ENCODE results near the gene TIMM17B. TPM values are rescaled to one million over a fixed set of nuclear protein-coding genes. Genes with fewer than 3 reads are reported as not detected.

The TIMM17B gene
- total RNA-seq, 1 donor from 2014 or later, result 72.0 TPM

DNA sequence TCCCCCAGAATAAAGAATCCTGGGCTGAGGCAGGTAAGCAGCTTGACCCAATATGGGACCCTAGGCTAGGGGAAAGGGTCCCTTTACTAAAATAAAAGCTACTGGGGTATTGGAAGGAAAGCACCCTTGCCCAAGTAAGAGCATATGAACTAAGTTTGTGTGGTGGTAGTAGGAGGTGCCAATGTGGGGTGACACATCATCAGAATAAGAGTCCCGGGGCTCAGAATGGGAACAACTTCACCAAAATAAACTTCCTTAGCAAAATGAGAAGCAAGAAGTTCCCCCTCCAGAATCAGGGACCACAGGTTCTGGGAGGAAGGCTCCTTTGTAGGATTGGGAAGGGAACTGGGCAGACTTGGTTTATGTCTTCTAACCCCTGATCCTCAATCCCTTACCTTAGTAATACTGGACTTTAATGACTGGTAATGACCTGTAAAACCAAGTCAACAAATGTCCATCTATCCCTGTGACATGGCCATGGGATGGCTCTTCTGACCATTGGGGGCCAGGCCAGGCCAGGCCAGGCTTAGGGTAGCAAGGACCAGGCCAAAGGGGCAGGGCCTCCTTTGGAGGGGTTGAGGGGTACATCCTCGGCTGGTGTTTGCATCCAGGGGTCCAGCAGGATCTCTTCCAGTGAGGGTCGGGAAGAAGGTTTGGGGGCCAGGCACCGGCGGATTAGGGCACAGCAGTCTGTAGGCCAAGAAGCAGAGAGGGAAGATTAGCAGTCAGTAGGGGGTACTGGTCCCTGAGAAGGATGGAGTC is 16.2 kb upstream of the TIMM17B start:
- DNase-seq, result no peak
- Mint-ChIP-seq H3K27me3 (no peaks in the 10 kb centered on the region), H3K9me3 (no peaks in the 10 kb centered on the region), H3K4me1 (peaks cover 31% of the 10 kb centered on the region), H3K27ac (peak overlapping the region; percentile 78), H3K4me3 (peak overlapping the region; percentile 96), H3K36me3 (ENCODE audit: low read depth) (peaks cover 65% of the 10 kb centered on the region)
- intact Hi-C loops (cut with micrococcal nuclease), result no loop called here

DNA sequence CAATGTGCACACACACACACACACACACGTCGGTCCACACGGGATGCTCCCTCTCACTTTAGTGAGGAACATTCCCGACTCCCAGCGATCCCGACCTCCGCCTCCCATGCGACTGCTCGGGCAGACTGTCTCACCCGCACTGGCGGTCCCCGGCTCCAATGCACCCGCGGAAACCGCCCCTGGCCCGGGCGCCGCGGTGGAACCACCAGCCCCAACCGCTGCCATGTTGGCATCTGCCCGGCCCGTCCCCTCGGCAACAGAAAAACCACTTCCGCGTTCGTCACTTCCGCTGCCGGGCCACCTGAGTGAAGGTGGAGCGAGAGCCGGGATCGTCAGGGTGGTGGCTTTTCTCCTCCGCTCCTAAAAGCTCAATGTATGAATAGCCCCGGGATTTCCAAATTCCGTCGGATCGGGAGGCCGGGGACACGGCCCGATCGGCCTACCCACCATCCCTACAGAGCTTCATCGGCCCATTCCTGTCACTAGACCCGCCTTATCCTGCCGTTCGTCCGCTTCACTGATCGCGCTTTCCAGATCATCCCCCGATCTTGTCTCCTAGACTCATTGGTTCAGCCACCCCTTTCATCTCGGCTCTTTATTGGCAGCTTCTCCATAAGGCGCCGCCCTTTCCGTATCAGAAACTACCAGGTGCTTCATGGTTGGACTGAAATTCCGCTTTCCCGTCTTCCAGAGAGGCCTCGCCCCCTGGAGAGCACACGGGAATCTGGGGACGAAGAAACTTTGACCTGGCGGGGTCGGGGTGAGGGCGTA is 14.0 kb upstream of the TIMM17B start, which contains the start of gene SLC35A2:
Gene SLC35A2, minus strand, starts transcription at position 235 of the 771 bp plus-strand sequence. Its CDS starts 10 bp downstream, at position 225.
- peaks cover 48% of the 10 kb centered on the region for H3K36me3 Mint-ChIP-seq (ENCODE audit: low read depth)
- H3K4me1 Mint-ChIP-seq, result peaks cover 30% of the 10 kb centered on the region
- H3K27me3 Mint-ChIP-seq, result no peaks in the 10 kb centered on the region
- peak; percentile 97 for DNase-seq
- H3K9me3 Mint-ChIP-seq, result no peaks in the 10 kb centered on the region
- peak within 1 kb of the TSS; percentile 96 for H3K4me3 Mint-ChIP-seq
- intact Hi-C loops (cut with micrococcal nuclease), result loop anchor here (1.0 kb wide), 2 partner anchors 13 to 20 kb away; no protein-coding TSS in a partner anchor
- H3K27ac Mint-ChIP-seq, result peak within 1 kb of the TSS; percentile 96

DNA sequence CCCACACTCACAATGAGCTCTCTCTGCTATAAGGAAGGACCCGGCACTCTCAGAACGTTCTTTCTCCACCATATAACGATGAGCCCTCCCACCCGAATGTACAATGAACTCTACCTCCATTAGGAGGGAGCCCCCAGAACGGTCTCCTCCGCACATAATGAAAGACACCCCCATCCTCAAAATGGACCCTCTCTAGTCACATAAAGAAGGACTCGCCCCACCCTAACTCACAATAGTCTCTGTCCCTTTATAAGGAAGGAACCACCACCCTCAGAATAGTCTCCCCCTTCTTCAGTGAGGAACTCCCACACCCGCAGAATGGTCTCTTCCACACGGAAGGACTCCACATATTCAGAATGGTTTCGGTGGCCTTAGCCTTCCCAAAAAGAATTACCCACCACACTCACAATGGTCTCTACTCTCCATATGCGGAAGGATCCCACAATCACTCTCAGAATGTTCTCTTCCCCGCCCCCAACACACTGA is 13.4 kb upstream of the TIMM17B start:
- peak overlapping the region; percentile 96 for H3K4me3 Mint-ChIP-seq
- intact Hi-C loops (cut with micrococcal nuclease), result loop anchor here (1.0 kb wide), 2 partner anchors 13 to 20 kb away; no protein-coding TSS in a partner anchor
- no peak for DNase-seq
- H3K36me3 Mint-ChIP-seq (ENCODE audit: low read depth), result peaks cover 42% of the 10 kb centered on the region
- H3K4me1 Mint-ChIP-seq, result peaks cover 30% of the 10 kb centered on the region
- H3K9me3 Mint-ChIP-seq, result no peaks in the 10 kb centered on the region
- H3K27ac Mint-ChIP-seq, result peak overlapping the region; percentile 96
- H3K27me3 Mint-ChIP-seq, result no peaks in the 10 kb centered on the region

DNA sequence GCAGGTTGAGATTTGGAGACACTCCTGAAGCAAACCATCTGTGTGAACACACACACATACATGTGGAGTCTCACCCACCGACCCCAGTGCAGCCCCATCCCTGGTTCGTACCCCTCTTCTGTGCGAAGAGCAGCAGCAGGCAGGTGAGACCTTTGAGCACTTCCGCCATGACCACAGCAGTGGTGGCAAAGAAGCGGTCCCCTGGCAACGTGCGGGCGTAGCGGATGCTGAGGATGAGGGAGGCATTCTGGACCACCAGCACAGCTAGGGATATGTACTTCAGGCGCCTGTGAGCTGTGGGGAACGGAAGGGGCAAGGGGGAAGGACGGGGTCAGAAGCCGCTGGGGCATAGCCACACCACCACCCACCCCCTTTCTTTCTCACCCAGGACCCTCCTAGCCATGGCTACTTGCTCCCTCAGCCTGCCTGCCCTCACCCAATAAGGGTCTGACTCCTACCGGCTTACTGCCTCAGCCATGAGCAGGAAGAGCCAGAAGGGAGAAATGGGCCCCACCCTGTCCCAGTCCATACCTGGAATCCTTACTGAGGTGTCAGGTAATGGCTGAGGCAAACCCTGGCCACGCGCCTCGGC is 12.2 kb upstream of the TIMM17B start:
- H3K9me3 Mint-ChIP-seq, result no peaks in the 10 kb centered on the region
- H3K4me1 Mint-ChIP-seq, result peaks cover 30% of the 10 kb centered on the region
- no peak overlapping the region for H3K4me3 Mint-ChIP-seq
- intact Hi-C loops (cut with micrococcal nuclease), result no loop called here
- H3K36me3 Mint-ChIP-seq (ENCODE audit: low read depth), result peaks cover 33% of the 10 kb centered on the region
- H3K27me3 Mint-ChIP-seq, result no peaks in the 10 kb centered on the region
- peak overlapping the region; percentile 11 for H3K27ac Mint-ChIP-seq
- DNase-seq, result no peak

DNA sequence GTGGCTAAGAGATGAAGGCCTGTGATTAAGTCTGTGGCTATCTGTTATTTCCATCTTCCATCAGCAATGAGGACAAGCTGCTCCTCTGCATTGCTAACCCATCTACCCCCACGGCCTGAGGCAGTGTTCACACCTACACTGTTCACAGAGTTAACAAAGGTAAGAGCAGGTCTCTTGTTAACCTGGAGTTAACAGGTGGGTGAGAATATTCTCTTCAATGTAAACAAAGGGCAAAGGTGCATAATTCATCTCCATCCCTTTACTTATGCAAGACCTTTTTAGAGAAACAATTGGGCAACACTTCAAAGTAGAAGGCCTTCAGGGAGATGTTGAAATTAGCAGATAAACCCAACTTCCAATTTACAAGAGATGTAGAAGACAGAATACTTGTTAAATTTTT is 11.0 kb upstream of the TIMM17B start:
- Mint-ChIP-seq H3K27ac (no peak overlapping the region), H3K27me3 (no peaks in the 10 kb centered on the region), H3K4me1 (peaks cover 22% of the 10 kb centered on the region), H3K4me3 (no peak overlapping the region), H3K9me3 (no peaks in the 10 kb centered on the region), H3K36me3 (ENCODE audit: low read depth) (peaks cover 29% of the 10 kb centered on the region)
- intact Hi-C loops (cut with micrococcal nuclease), result no loop called here
- DNase-seq, result no peak

DNA sequence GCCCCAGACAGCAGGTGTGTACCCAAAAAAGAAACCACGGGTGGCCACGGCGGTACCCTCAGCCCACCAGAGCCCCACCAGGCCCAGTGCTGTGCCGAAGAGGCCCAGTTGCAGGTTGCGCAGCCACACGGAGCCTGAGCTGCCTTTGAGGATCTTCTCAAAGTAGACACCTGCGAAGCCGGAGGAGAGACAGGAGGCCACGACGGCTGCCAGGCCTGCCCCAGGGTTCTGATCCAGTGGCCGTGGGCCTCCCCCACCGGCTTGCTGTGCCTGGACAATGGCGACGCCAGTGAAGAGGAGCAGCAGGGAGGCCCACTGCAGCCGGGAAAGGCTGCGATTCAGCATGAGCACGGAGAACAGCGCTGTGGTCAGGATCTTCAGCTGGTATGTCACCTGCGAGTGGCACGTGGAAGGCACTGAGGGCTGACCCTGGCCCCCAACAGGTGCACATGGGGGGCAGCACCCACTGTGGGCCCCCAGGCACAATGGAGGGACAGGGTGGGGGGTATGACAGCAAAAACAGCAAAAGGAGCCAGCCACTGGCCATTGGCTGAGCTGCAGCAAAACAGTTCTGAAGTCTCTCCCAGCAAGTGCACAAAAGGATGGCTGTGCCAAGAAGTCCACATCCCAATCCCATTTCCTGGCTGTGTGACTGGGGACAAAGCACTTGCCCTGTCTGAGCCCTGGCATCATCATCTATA is 7.7 kb upstream of the TIMM17B start:
- no peaks in the 10 kb centered on the region for H3K9me3 Mint-ChIP-seq
- H3K36me3 Mint-ChIP-seq (ENCODE audit: low read depth), result peaks cover 33% of the 10 kb centered on the region
- intact Hi-C loops (cut with micrococcal nuclease), result no loop called here
- no peak for DNase-seq
- H3K4me3 Mint-ChIP-seq, result no peak overlapping the region
- no peak overlapping the region for H3K27ac Mint-ChIP-seq
- no peaks in the 10 kb centered on the region for H3K27me3 Mint-ChIP-seq
- H3K4me1 Mint-ChIP-seq, result peaks cover 3% of the 10 kb centered on the region

DNA sequence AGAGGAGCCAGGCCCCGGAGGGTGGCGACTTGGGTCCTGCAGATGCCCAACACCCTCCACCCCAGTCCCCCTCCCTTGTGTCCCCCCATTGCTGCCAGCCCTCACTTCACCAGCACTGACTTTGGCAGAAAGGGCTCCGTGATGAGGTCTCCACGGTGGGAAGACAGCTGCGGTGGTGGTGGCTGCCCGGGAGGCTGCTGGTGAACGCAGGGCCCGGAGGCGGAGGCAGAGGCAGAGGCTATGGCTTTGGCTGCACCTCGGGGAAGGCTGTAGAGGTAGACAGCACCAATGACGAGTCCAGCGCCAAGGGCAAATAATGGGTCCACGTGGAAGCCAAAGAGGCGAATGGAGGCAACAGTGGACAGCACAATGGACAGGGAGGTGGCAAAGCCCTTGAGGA is 7.1 kb upstream of the TIMM17B start:
- no peak for DNase-seq
- no peaks in the 10 kb centered on the region for H3K27me3 Mint-ChIP-seq
- no peak overlapping the region for H3K4me3 Mint-ChIP-seq
- H3K9me3 Mint-ChIP-seq, result no peaks in the 10 kb centered on the region
- peaks cover 3% of the 10 kb centered on the region for H3K4me1 Mint-ChIP-seq
- H3K36me3 Mint-ChIP-seq (ENCODE audit: low read depth), result peaks cover 33% of the 10 kb centered on the region
- no peak overlapping the region for H3K27ac Mint-ChIP-seq
- intact Hi-C loops (cut with micrococcal nuclease), result no loop called here

DNA sequence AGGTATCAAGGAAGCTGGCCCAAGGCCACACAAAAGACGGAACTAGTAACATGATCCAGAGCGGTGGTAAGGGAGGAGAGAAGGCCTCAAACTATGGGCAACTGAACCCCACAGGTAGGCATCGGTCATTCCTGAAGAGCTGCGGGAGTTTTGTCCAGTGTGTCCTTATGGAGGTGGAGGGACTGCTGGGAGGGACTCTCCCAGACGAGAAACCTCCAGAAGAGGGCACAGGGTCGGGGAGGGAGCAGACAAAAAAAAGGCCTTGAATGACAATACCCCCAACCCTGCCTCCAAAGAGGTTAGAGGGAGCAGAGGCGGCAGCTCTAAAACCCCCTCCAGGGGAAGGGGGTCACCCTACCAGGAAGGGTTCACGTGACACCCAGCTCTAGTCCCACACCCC is 6.6 kb upstream of the TIMM17B start:
- no peaks in the 10 kb centered on the region for H3K27me3 Mint-ChIP-seq
- no peak overlapping the region for H3K4me3 Mint-ChIP-seq
- H3K36me3 Mint-ChIP-seq (ENCODE audit: low read depth), result peaks cover 33% of the 10 kb centered on the region
- intact Hi-C loops (cut with micrococcal nuclease), result no loop called here
- H3K27ac Mint-ChIP-seq, result no peak overlapping the region
- H3K4me1 Mint-ChIP-seq, result peaks cover 3% of the 10 kb centered on the region
- DNase-seq, result no peak
- no peaks in the 10 kb centered on the region for H3K9me3 Mint-ChIP-seq

DNA sequence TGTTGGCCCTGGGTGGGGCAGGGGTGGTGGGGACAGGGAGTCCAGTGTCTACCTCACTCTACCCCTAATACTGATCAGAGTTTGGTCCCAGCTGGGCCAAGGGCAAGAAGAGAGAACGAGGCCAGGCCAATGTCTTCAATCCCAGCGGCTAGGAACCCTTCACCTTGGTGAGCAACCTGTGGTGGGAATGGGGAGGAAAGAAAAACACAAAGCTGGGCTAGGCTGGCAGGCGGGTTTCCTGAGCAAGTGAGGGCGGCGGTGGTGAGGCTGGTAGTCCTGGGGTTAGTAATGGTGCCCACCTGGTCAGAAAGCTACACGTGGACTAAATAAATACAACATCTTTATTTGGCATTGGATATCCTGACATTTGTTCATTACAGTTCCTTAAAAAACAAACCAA is 5.7 kb upstream of the TIMM17B start:
- Mint-ChIP-seq H3K4me1 (peaks cover 2% of the 10 kb centered on the region), H3K36me3 (ENCODE audit: low read depth) (peaks cover 32% of the 10 kb centered on the region), H3K4me3 (no peak overlapping the region), H3K27me3 (no peaks in the 10 kb centered on the region), H3K9me3 (no peaks in the 10 kb centered on the region), H3K27ac (no peak overlapping the region)
- DNase-seq, result no peak
- intact Hi-C loops (cut with micrococcal nuclease), result no loop called here

DNA sequence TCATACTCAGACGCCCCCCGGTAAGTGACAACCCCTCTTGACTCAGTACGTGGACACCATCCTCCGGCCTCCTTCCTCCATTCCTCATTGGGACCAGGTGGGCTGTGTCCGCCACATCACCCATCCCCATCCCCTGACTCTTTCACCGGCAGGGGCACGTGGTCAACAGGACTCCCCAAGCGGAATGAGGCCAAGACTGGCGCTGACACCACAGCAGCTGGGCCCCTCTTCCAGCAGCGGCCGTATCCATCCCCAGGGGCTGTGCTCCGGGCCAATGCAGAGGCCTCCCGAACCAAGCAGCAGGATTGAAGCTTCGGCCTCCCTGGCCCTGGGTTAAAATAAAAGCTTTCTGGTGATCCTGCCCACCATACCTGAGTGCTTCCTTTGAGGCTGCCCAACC is 5.2 kb upstream of the TIMM17B start:
- H3K36me3 Mint-ChIP-seq (ENCODE audit: low read depth), result peaks cover 33% of the 10 kb centered on the region
- H3K4me1 Mint-ChIP-seq, result peaks cover 2% of the 10 kb centered on the region
- no peak overlapping the region for H3K4me3 Mint-ChIP-seq
- no peak for DNase-seq
- intact Hi-C loops (cut with micrococcal nuclease), result no loop called here
- H3K27me3 Mint-ChIP-seq, result no peaks in the 10 kb centered on the region
- H3K9me3 Mint-ChIP-seq, result no peaks in the 10 kb centered on the region
- no peak overlapping the region for H3K27ac Mint-ChIP-seq

DNA sequence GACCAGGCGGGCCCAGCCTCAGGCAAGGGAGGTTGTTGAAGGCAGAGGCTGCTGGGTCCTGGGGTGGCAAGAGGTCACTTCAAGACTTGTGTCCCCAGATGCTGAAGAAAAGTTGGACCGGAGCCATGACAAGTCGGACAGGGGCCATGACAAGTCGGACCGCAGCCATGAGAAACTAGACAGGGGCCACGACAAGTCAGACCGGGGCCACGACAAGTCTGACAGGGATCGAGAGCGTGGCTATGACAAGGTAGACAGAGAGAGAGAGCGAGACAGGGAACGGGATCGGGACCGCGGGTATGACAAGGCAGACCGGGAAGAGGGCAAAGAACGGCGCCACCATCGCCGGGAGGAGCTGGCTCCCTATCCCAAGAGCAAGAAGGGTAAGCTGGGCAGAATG is 4.6 kb upstream of the TIMM17B start:
- H3K27ac Mint-ChIP-seq, result no peak overlapping the region
- no peaks in the 10 kb centered on the region for H3K27me3 Mint-ChIP-seq
- H3K9me3 Mint-ChIP-seq, result no peaks in the 10 kb centered on the region
- no peak overlapping the region for H3K4me3 Mint-ChIP-seq
- intact Hi-C loops (cut with micrococcal nuclease), result no loop called here
- peaks cover 33% of the 10 kb centered on the region for H3K36me3 Mint-ChIP-seq (ENCODE audit: low read depth)
- peaks cover 2% of the 10 kb centered on the region for H3K4me1 Mint-ChIP-seq
- DNase-seq, result no peak

DNA sequence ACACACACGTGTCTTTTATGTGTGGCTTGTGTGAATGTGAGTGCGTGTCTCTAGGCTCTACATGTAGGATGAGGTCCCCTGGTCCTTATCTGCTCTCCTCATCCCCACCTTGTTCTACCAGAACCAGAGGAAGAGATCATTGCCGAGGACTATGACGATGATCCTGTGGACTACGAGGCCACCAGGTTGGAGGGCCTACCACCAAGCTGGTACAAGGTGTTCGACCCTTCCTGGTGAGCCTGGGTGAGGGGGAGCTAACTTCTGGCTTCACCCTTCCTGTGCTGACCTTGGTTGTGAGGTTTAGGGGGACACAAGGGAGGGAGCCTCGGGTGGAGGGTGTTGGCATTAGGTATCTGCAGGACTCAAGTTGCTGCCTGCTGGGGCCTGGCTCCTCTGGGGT is 3.5 kb upstream of the TIMM17B start:
- Mint-ChIP-seq H3K36me3 (ENCODE audit: low read depth) (peaks cover 33% of the 10 kb centered on the region), H3K4me1 (peaks cover 8% of the 10 kb centered on the region), H3K27me3 (no peaks in the 10 kb centered on the region), H3K9me3 (no peaks in the 10 kb centered on the region), H3K4me3 (no peak overlapping the region), H3K27ac (no peak overlapping the region)
- intact Hi-C loops (cut with micrococcal nuclease), result no loop called here
- DNase-seq, result no peak

DNA sequence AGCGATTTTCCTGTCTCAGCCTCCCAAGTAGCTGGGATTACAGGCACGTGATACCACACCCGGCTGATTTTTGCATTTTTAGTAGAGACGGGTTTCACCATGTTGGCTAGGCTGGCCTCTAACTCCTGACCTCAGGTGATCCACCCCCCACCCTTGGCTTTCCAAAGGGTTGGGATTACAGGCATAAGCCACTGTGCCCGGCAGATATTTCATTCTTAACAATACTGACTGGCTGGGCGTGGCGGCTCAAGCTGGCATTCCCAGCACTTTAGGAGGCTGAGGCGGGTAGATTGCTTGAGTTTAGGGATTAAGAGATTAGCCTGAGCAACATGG is 1.5 kb upstream of the TIMM17B start:
- no peak for DNase-seq
- no peak overlapping the region for H3K27ac Mint-ChIP-seq
- H3K4me3 Mint-ChIP-seq, result peak overlapping the region; percentile 83
- H3K36me3 Mint-ChIP-seq (ENCODE audit: low read depth), result peaks cover 34% of the 10 kb centered on the region
- intact Hi-C loops (cut with micrococcal nuclease), result loop anchor here (5.0 to 10.0 kb wide), 4 partner anchors 58 to 254 kb away; partner anchors contain the start of genes OTUD5 and TFE3
- H3K9me3 Mint-ChIP-seq, result no peaks in the 10 kb centered on the region
- H3K27me3 Mint-ChIP-seq, result no peaks in the 10 kb centered on the region
- H3K4me1 Mint-ChIP-seq, result peaks cover 16% of the 10 kb centered on the region

Measured in activated CD4-positive, alpha-beta T cell treated with anti-CD3 and anti-CD28 coated beads, Interleukin-2, amount 10 ng/mL, durations not matched to agents 24 days and 14 days (primary cell).